K562 (cell line): ENCODE data around the gene NR4A2. TPM values are rescaled to one million over a fixed set of nuclear protein-coding genes. Genes with fewer than 3 reads are reported as not detected.

Experiments
- ATAC-seq: fragments of 200-7000 bp; cut with Tn5 transposase; 3 replicates; pipeline ENCODE4 v1.9.1; 2020; ENCODE audit warnings: moderate library complexity
- BruUV-seq: library from RNA; stranded (reverse); fragments of 400-500 nt; replicated peaks from 2 replicates; lab custom pipeline; 2021; lab: Mats Ljungman, UMichigan
- CTCF ChIA-PET: fragments of 300-600 bp; formaldehyde crosslinking; extraction: SDS; loops from one replicate; lab custom pipeline; 2021; ENCODE audit warnings: low intra/inter-chr PET ratio; lab: Yijun Ruan, JAX
- POLR2A ChIA-PET: fragments of 300-600, 350-650 bp; sonication (Branson Sonifier 250); formaldehyde crosslinking; extraction: SDS; loops from one replicate; lab custom pipeline; 2021; ENCODE audit warnings: antibody characterized with exemption, inconsistent platforms; lab: Yijun Ruan, JAX
- DNase-seq, 4 experiments: peaks; one replicate each; pipeline versions ENCODE4 v3.0.0 to v3.0.0-alpha.2; 2011 to 2018; ENCODE audit warnings: low spot score in 3 of 4, mixed read lengths in 3 of 4; ENCODE audit errors: extremely low read depth in 1 of 4
- FAIRE-seq: peaks from 2 replicates; lab custom pipeline; 2011; peaks lifted over from hg19 to GRCh38; lab: Jason Lieb, UNC
- H2AFZ ChIP-seq: 2 replicates; pipeline ENCODE4 v1.6.0; 2011; ENCODE audit warnings: low read depth, low read length, control low read depth, inconsistent platforms
- H3K27ac ChIP-seq: fragments of 200-600 bp; 3 replicates; pipeline ENCODE4 v1.8.0; 2011; ENCODE audit warnings: low read depth, mild to moderate bottlenecking, control low read depth, inconsistent platforms, low read length, moderate library complexity, mixed read lengths; ENCODE audit errors: extremely low read depth
- H3K27me3 ChIP-seq, 2 experiments: fragments of 300-600 bp in 1 of 2; 2 replicates in 1 of 2; 3 replicates in 1 of 2; pipeline versions ENCODE4 v1.6.0 to v1.8.0; 2011; ENCODE audit warnings: inconsistent platforms in 2 of 2, low read length in 2 of 2, mild to moderate bottlenecking in 1 of 2, mixed read lengths in 1 of 2, moderate library complexity in 1 of 2; ENCODE audit not compliant: control insufficient read depth in 2 of 2, insufficient read depth in 2 of 2
- H3K36me3 ChIP-seq: fragments of 300-600 bp; 3 replicates; pipeline ENCODE4 v1.8.0; 2011; ENCODE audit warnings: mild to moderate bottlenecking, low read length, inconsistent platforms; ENCODE audit not compliant: control insufficient read depth, insufficient read depth
- H3K4me1 ChIP-seq, 2 experiments: fragments of 200-600 bp in 1 of 2; replicated peaks in 1 of 2; 2 replicates in 1 of 2; 3 replicates in 1 of 2; pipeline versions ENCODE4 v1.5.1 to v1.8.0; 2011; ENCODE audit warnings: inconsistent platforms in 2 of 2, low read length in 2 of 2, mild to moderate bottlenecking in 1 of 2, mixed read lengths in 1 of 2, moderate library complexity in 1 of 2; ENCODE audit not compliant: control insufficient read depth in 2 of 2, insufficient read depth in 2 of 2
- H3K4me2 ChIP-seq: 2 replicates; pipeline ENCODE4 v1.6.1; 2011; ENCODE audit warnings: low read length, control low read depth, inconsistent platforms, mixed read lengths; ENCODE audit not compliant: insufficient read depth
- H3K4me3 ChIP-seq: fragments of 200-600 bp; sonication (generic), shearing (Covaris generic); 2 replicates; pipeline ENCODE4 v1.5.1; 2016; ENCODE audit warnings: control low read depth, inconsistent platforms
- H3K79me2 ChIP-seq: fragments of 200-600 bp; 3 replicates; pipeline ENCODE4 v1.8.0; 2011; ENCODE audit warnings: low read length, inconsistent platforms; ENCODE audit not compliant: control insufficient read depth, insufficient read depth
- H3K9ac ChIP-seq, 2 experiments: 2 replicates each; pipeline versions ENCODE4 v1.6.0 to v1.6.1; 2011; ENCODE audit warnings: low read depth in 2 of 2, low read length in 2 of 2, control low read depth in 1 of 2, inconsistent platforms in 1 of 2, mild to moderate bottlenecking in 1 of 2, mixed read lengths in 1 of 2; ENCODE audit not compliant: insufficient read depth in 1 of 2
- H3K9me1 ChIP-seq: one replicate; pipeline ENCODE4 v1.6.0; 2011; ENCODE audit warnings: inconsistent platforms, mild to moderate bottlenecking, low read length, moderate library complexity; ENCODE audit not compliant: control insufficient read depth, insufficient read depth
- H3K9me3 ChIP-seq: replicated peaks from 2 replicates; pipeline ENCODE4 v1.5.1; 2011; ENCODE audit warnings: low read depth, low read length, inconsistent platforms; ENCODE audit not compliant: control insufficient read depth, insufficient read depth
- H4K20me1 ChIP-seq: replicated peaks from 2 replicates; pipeline ENCODE4 v1.6.1; 2011; ENCODE audit warnings: low read length, inconsistent platforms, mixed read lengths; ENCODE audit not compliant: control insufficient read depth, insufficient read depth
- ARID3B ChIP-seq: fragments of 250-450 bp; sonication (Bioruptor Pico); IDR thresholded peaks from 2 replicates; pipeline ENCODE4 v1.4.0; 2020; ENCODE audit warnings: borderline replicate concordance
- ARNT ChIP-seq, 2 experiments: fragments of 450-650 bp; IDR thresholded peaks; 2 replicates each; pipeline ENCODE4 v1.6.1; 2016; ENCODE audit warnings: mild to moderate bottlenecking in 1 of 2
- CEBPB ChIP-seq: fragments of 450-650 bp; IDR thresholded peaks from 2 replicates; pipeline ENCODE4 v1.6.1; 2016; ENCODE audit warnings: missing genetic modification characterization, missing compliant biosample characterization
- CEBPG ChIP-seq, 3 experiments: fragments of 200-800 bp in 1 of 3; sonication (Bioruptor generic) in 1 of 3; sonication (generic) in 1 of 3; formaldehyde crosslinking in 1 of 3; IDR thresholded peaks in 2 of 3; conservative IDR thresholded peaks in 1 of 3; 2 replicates each; pipeline versions ENCODE4 v1.6.1 to v1.8.0; 2016 to 2022; ENCODE audit warnings: missing compliant biosample characterization in 2 of 3, missing genetic modification characterization in 2 of 3, mild to moderate bottlenecking in 1 of 3, missing genetic modification reagents in 1 of 3
- ETV1 ChIP-seq: fragments of 450-650 bp; conservative IDR thresholded peaks from 2 replicates; pipeline ENCODE4 v1.6.1; 2016; ENCODE audit warnings: missing genetic modification characterization, control low read depth, low read depth, missing compliant biosample characterization
- FIP1L1 ChIP-seq: fragments of 200-400 bp; formaldehyde crosslinking; IDR thresholded peaks from 2 replicates; pipeline ENCODE4 v1.6.1; 2018; ENCODE audit warnings: mild to moderate bottlenecking, low read depth, low read length; ENCODE audit not compliant: poor library complexity, severe bottlenecking
- PBX2 ChIP-seq, 2 experiments: IDR thresholded peaks in 1 of 2; conservative IDR thresholded peaks in 1 of 2; 2 replicates each; pipeline ENCODE4 v1.6.1; 2016; ENCODE audit warnings: low read depth in 2 of 2, mild to moderate bottlenecking in 1 of 2, missing compliant biosample characterization in 1 of 2, missing genetic modification characterization in 1 of 2, moderate library complexity in 1 of 2
- ZNF384 ChIP-seq: IDR thresholded peaks from 2 replicates; pipeline ENCODE4 v1.6.1; 2012; ENCODE audit warnings: low read depth, low read length, improper control_type of control experiment
- ZNF695 ChIP-seq: fragments of 450-650 bp; formaldehyde crosslinking; IDR thresholded peaks from 2 replicates; pipeline ENCODE4 v1.4.0; 2020; ENCODE audit warnings: mild to moderate bottlenecking, moderate library complexity
- WGBS: fragments of 100-300 bp; shearing (Covaris generic); methylation state at CpG from one replicate; pipeline ENCODE4 v1.1.6; 2016; ENCODE audit warnings: low coverage, mixed read lengths; ENCODE audit not compliant: insufficient coverage; ENCODE audit errors: missing lambda C conversion rate; 5-methylcytosine and 5-hydroxymethylcytosine counted together
- in situ Hi-C: fragments of 300-500 bp; cut with MboI; formaldehyde crosslinking; loops from 4 replicates; pipeline ENCODE4 v1.15.0; 2018; ENCODE audit warnings: inconsistent platforms, mixed read lengths
- intact Hi-C: fragments of 100-400 bp; cut with micrococcal nuclease; formaldehyde crosslinking; loops from 2 replicates; pipeline ENCODE4 v1.14.2; 2022
- polyA plus RNA-seq, 8 experiments: library from polyadenylated mRNA; depleted of rRNA in 4 of 8; stranded (reverse) in 5 of 8; unstranded in 3 of 8; fragments of >200 nt; fragmentation: Nextera tagmentation in 2 of 8; fragmentation: Illumina TruSeq in 1 of 8; extraction: Ambion mirVana in 2 of 8; extraction: Trizol in 1 of 8; gene quantifications; 2 replicates each; pipeline versions ENCODE4 v1.2.1 to v1.2.3, GENCODE V29; 2011 to 2014; ENCODE audit warnings: inconsistent platforms in 1 of 8, missing spikeins in 1 of 8
- total RNA-seq, 7 experiments: library from RNA; depleted of rRNA in 6 of 7; stranded (reverse); fragments of >200 nt in 6 of 7; fragmentation: Illumina TruSeq in 2 of 7; extraction: Trizol in 2 of 7; gene quantifications; 2 replicates each; pipeline versions ENCODE4 v1.2.1 to v1.2.3, GENCODE V29; 2011 to 2021; ENCODE audit warnings: low replicate concordance in 1 of 7
- TF ChIP-seq, protein P1 (sequence below): sonication (generic); formaldehyde crosslinking; IDR thresholded peaks from 2 replicates; pipeline ENCODE4 v1.8.1; 2023; ENCODE audit warnings: mild to moderate bottlenecking, missing genetic modification reagents, moderate library complexity
- TF ChIP-seq, protein P2 (sequence below), 2 experiments: fragments of 250-450 bp in 1 of 2; fragments of 450-650 bp in 1 of 2; sonication (Bioruptor Pico) in 1 of 2; IDR thresholded peaks; 2 replicates each; pipeline versions ENCODE4 v1.6.1 to v1.8.0; 2016 to 2021; ENCODE audit warnings: mild to moderate bottlenecking in 2 of 2, moderate library complexity in 2 of 2, missing compliant biosample characterization in 1 of 2, missing genetic modification characterization in 1 of 2

Gene NR4A2
- total and polyA plus RNA-seq, 9 of the 15 experiments (the other 6 are each of a cell fraction or from before 2014, with no cell fraction given) = 0.94 to 5.1 (median 1.3) TPM

DNA sequence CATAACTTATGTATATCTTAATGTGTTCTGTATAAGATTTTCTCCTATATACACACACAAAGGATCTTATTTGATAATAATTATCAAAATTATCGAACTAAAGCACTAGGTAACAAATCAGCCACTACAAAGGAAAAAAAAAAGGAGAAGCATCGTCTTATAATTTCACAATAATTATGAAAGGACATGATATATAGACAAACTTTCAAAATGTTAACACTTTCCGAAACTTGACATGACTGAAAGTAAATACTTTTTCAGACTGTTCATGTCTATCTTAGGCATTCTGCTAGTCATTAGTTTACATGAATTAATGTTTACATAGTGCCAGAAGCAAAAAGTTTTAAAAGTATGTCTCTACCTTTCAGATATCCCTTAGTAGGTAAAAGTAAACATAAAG lies 7.3 kb upstream of the NR4A2 start:
- Histone ChIP-seq H2AFZ (peak overlapping the region; percentile 87), H3K36me3 (no peaks in the 10 kb centered on the region; the same call in 2 of the 3 replicates), H3K9me3 (no peaks in the 10 kb centered on the region), H3K4me3 (peak overlapping the region; percentile 2; the same call in 1 of the 2 replicates), H4K20me1 (no peaks in the 10 kb centered on the region), H3K27me3 (no peaks in the 10 kb centered on the region), H3K9me1 (no peaks in the 10 kb centered on the region), H3K79me2 (peaks cover 46% of the 10 kb centered on the region; the same call in 2 of the 3 replicates), H3K27ac (peak overlapping the region; percentile 98), H3K4me1 (peaks cover 6 to 30% of the 10 kb centered on the region in 2 experiments; a peak in 4 of 5 replicates), H3K9ac (peak overlapping the region in 1 of 2 experiments; percentile 94; a peak in 3 of 4 replicates), H3K4me2 (peak overlapping the region; percentile 97; the same call in 1 of the 2 replicates)
- in situ Hi-C loops (loop anchor here (10.0 to 25.0 kb wide), 2 partner anchors 245 to 872 kb away; no protein-coding TSS in a partner anchor), intact Hi-C loops (loop anchor here (1.0 to 5.0 kb wide), 3 partner anchors 97 to 852 kb away; partner anchors contain the start of gene GPD2)
- 18% methylated on average over 3 of the region's 3 CpGs for WGBS
- FAIRE-seq = no peak
- ATAC-seq = no peak
- DNase-seq = no peak
- POLR2A ChIA-PET = interaction anchor here (1.0 to 1.2 kb wide), 2 partner anchors 234 to 921 kb away, joined by 3 read pairs; no protein-coding TSS in a partner anchor
- BruUV-seq = no TSS peak
- CTCF ChIA-PET = no interaction called here
- TF ChIP-seq CEBPB (tag) (peak; percentile 66), ETV1 (tag) (no peak), PBX2 (CRISPR knock-in tag; IDR thresholded peaks at IDR 0.05; ENCODE audit: low read depth) (no peak), PBX2 (tag; conservative IDR thresholded peaks at IDR 0.05; ENCODE audit: low read depth) (0 out of 2 replicates have a peak, but pooled peaks have one; percentile 28), FIP1L1 (no peak), ZNF384 (no peak), CEBPG (CRISPR knock-in tag; IDR thresholded peaks at IDR 0.05) (no peak), CEBPG (tag; conservative IDR thresholded peaks at IDR 0.05 in 1 of 2, IDR thresholded peaks at IDR 0.05 in 1 of 2) (peak; percentile 18 to 40; a peak in 1 of 4 replicates), ZNF695 (CRISPR knock-in tag) (no peak), ARID3B (no peak), ARNT (IDR thresholded peaks at IDR 0.05) (peak in 1 of 2 experiments; percentile 69; a peak in 1 of 4 replicates)
- TF ChIP-seq, protein P1, sequence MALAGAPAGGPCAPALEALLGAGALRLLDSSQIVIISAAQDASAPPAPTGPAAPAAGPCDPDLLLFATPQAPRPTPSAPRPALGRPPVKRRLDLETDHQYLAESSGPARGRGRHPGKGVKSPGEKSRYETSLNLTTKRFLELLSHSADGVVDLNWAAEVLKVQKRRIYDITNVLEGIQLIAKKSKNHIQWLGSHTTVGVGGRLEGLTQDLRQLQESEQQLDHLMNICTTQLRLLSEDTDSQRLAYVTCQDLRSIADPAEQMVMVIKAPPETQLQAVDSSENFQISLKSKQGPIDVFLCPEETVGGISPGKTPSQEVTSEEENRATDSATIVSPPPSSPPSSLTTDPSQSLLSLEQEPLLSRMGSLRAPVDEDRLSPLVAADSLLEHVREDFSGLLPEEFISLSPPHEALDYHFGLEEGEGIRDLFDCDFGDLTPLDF (CRISPR knock-in tag) = no peak
- TF ChIP-seq, protein P2, sequence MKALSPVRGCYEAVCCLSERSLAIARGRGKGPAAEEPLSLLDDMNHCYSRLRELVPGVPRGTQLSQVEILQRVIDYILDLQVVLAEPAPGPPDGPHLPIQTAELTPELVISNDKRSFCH (CRISPR knock-in tag; IDR thresholded peaks at IDR 0.05) = no peak
- TF ChIP-seq, protein P2 (tag; IDR thresholded peaks at IDR 0.05) = no peak
